ENCODE measurements around the gene AQP4. TPM values are rescaled to one million over a fixed set of nuclear protein-coding genes. Genes with fewer than 3 reads are reported as not detected.

Gene AQP4
- polyA plus RNA-seq, 1 donor (not counting 4 experiments of a cell fraction or from before 2014, with no cell fraction given): not detected

- dilution Hi-C loops (cut with MboI; ENCODE audit: extremely low pct_ligation_motif_present, low sequenced_read_pairs): no loop called here
- Histone ChIP-seq H3K27me3 (ENCODE audit: control insufficient read depth, extremely low read depth, insufficient read depth, low read length) (no peaks in the 10 kb centered on the region), H3K79me2 (ENCODE audit: control insufficient read depth, insufficient read depth, low read length) (no peaks in the 10 kb centered on the region), H2AFZ (ENCODE audit: control insufficient read depth, low read length) (no peak overlapping the region), H3K4me1 (ENCODE audit: control insufficient read depth, extremely low read depth, insufficient read depth, low read length) (no peaks in the 10 kb centered on the region), H3K36me3 (ENCODE audit: control insufficient read depth in 2 of 2, extremely low read depth in 1 of 2, insufficient read depth in 2 of 2, low read length in 2 of 2) (no peaks in the 10 kb centered on the region), H3K9ac (ENCODE audit: control insufficient read depth, extremely low read depth, insufficient read depth, low read length) (no peak overlapping the region), H3K4me2 (ENCODE audit: control insufficient read depth, extremely low read depth, insufficient read depth, low read depth, low read length) (no peak overlapping the region), H3K9me3 (ENCODE audit: control insufficient read depth, low read depth, low read length) (no peaks in the 10 kb centered on the region), H3K4me3 (ENCODE audit: control insufficient read depth in 2 of 3, extremely low read depth in 1 of 3, insufficient read depth in 2 of 3, low read depth in 1 of 3, low read length in 3 of 3) (no peak overlapping the region), H3K9me1 (ENCODE audit: control insufficient read depth, extremely low read depth, insufficient read depth, low read length) (no peaks in the 10 kb centered on the region), H3K27ac (ENCODE audit: control insufficient read depth, insufficient read depth, low read length) (no peak overlapping the region), H4K20me1 (ENCODE audit: control insufficient read depth, extremely low read depth, insufficient read depth, low read length) (no peaks in the 10 kb centered on the region)
- TF ChIP-seq EZH2 (IDR thresholded peaks at IDR 0.05; ENCODE audit: low read length) (no peak), CTCF (optimal IDR thresholded peaks at IDR 0.05 in 1 of 3, IDR thresholded peaks at IDR 0.05 in 1 of 3, conservative IDR thresholded peaks at IDR 0.05 in 1 of 3; ENCODE audit: extremely low read depth in 1 of 3, insufficient read depth in 2 of 3, low read length in 3 of 3) (no peak)
- FAIRE-seq (no peak), DNase-seq (ENCODE audit: low read depth, low spot score) (no peak)
These were observed 36.8 kb upstream of the AQP4 start for GRCh38 chr18:26902291-26902690.

GRCh38 chr18:26901020-26901419, 35.5 kb upstream of the AQP4 start:
- no peaks in the 10 kb centered on the region for H3K9me1 ChIP-seq (ENCODE audit: control insufficient read depth, extremely low read depth, insufficient read depth, low read length)

More at GRCh38 chr18:26901020-26901419, 35.5 kb upstream of the AQP4 start:
- FAIRE-seq (no peak), DNase-seq (ENCODE audit: low read depth, low spot score) (no peak)
- H3K27ac ChIP-seq (ENCODE audit: control insufficient read depth, insufficient read depth, low read length): no peak overlapping the region
- no peaks in the 10 kb centered on the region for H4K20me1 ChIP-seq (ENCODE audit: control insufficient read depth, extremely low read depth, insufficient read depth, low read length)
- H3K4me1 ChIP-seq (ENCODE audit: control insufficient read depth, extremely low read depth, insufficient read depth, low read length): no peaks in the 10 kb centered on the region
- dilution Hi-C loops (cut with MboI; ENCODE audit: extremely low pct_ligation_motif_present, low sequenced_read_pairs): no loop called here
- no peak overlapping the region for H3K4me3 ChIP-seq (ENCODE audit: control insufficient read depth in 2 of 3, extremely low read depth in 1 of 3, insufficient read depth in 2 of 3, low read depth in 1 of 3, low read length in 3 of 3)
- H3K79me2 ChIP-seq (ENCODE audit: control insufficient read depth, insufficient read depth, low read length): no peaks in the 10 kb centered on the region
- H2AFZ ChIP-seq (ENCODE audit: control insufficient read depth, low read length): no peak overlapping the region
- no peaks in the 10 kb centered on the region for H3K27me3 ChIP-seq (ENCODE audit: control insufficient read depth, extremely low read depth, insufficient read depth, low read length)
- no peak overlapping the region for H3K4me2 ChIP-seq (ENCODE audit: control insufficient read depth, extremely low read depth, insufficient read depth, low read depth, low read length)
- H3K36me3 ChIP-seq (ENCODE audit: control insufficient read depth in 2 of 2, extremely low read depth in 1 of 2, insufficient read depth in 2 of 2, low read length in 2 of 2): no peaks in the 10 kb centered on the region
- H3K9ac ChIP-seq (ENCODE audit: control insufficient read depth, extremely low read depth, insufficient read depth, low read length): no peak overlapping the region
- no peaks in the 10 kb centered on the region for H3K9me3 ChIP-seq (ENCODE audit: control insufficient read depth, low read depth, low read length)
- TF ChIP-seq CTCF (optimal IDR thresholded peaks at IDR 0.05 in 1 of 3, IDR thresholded peaks at IDR 0.05 in 1 of 3, conservative IDR thresholded peaks at IDR 0.05 in 1 of 3; ENCODE audit: extremely low read depth in 1 of 3, insufficient read depth in 2 of 3, low read length in 3 of 3) (no peak), EZH2 (IDR thresholded peaks at IDR 0.05; ENCODE audit: low read length) (no peak)
